HG03196 (cell line): ENCODE data around the gene PTTG1IP.
"Not testable (repeated sequence)": the region's sequence is repeated elsewhere in the genome, so short reads cannot be mapped to it uniquely, and the experiment has no call there.

Experiments used
- ATAC-seq: cut with Tn5 transposase; IDR thresholded peaks from one replicate; pipeline ENCODE4 v1.9.1; 2021; ENCODE audit not compliant: unreplicated experiment

PTTG1IP gene

DNA sequence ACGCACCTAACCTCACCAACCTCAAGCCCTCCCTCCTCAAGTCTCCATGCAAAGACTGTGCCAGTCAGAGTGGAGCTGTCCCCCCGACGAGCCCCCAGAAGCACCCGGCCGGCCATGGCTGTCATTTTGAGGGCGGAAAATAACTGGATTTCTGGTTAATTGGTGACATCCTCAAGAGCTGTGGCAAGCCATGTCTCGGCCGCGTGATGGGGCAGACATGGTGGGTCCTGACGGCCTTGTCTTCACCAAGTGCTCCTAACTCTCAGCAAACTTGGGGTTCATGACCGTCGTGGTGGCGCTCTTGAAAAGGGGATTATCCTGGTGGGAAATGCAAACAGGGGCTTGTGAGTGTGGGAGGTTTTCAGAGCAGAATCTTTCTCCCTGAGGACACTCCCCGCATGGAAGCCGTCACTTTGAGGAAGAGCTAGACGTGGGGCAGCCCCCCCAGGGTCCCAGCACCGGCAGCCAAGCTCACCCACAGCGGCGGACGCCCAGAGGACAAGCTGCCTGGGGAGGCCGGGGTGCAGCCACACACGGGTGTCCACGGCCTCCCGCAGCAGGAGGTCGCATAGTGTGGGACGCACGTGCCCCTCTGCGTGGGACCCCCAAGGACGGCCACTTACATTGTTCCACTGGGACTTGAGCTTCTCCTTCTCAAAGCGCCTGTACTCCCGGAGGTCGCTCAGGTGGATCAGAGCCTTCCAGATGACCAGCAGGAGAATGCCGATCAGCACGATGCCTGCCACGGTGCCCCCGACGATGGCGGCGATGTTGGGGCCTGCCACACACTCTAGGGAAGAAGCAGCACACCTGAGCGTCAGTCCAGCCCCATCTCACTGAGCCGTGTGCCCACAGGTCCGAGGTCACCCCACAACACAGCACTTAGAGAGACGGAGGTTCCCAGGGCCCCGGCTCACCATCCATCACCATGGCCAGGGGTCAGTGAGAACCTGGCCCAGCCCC is 12.9 kb upstream of the PTTG1IP start:
- no peak for ATAC-seq

DNA sequence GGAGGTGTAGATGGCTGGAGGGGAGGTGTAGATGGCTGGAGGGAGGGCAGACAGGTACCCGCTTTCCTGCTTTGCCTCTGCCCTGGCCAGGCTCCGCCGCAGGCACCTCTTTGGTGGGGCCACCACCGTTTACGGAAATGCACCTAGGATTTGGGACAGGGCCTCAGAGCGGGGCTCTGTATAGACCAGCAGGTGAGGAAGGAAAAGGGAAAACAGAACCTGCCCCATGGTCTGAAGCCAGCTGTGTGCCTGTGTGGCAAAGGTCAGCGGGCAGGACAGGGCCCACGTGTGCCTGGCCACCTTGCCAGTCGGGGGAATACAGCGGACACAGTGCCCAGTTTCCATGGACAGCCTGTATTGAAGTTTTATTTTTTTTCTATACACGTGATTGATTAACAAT is 12.1 kb upstream of the PTTG1IP start:
- no peak for ATAC-seq

DNA sequence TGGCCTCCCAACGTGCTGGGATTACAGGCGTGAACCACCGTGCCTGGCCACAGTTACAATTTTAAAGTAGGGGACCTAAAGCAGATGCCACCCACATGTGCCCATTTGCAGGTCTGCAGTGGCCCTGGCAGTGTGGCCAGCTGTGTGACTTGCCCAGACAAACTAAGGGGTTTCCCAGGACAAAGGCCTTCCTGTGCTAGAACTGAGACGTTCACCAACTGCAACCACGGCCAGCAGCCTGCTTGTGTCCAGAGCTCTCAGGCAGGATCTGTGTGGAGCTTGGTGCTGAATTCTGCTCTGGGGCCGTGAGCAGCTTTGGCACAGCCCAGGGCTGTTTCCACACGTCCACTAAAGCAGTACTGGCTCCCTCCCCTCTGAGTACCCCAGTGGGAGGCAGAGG is 10.6 kb upstream of the PTTG1IP start:
- ATAC-seq = no peak

DNA sequence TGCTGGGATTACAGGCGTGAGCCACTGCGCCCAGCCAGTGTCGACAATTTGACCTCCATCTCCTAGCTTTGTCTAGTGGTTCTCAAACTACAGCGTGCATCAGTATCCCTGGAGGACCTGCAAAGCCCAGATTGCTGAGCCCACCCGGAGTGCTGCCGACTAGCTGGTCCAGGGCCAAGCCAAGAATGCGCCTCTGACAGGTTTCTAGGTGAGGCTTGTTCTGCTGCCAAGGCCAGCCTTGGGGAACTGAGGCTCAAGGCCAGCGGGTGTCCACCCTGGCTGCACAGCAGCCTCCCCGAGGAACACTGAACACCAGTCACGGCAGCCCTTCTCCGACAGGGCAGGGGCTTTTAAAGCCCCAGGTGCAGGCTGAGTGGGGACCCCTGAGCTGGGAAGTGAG is 9.8 kb upstream of the PTTG1IP start:
- ATAC-seq = no peak

DNA sequence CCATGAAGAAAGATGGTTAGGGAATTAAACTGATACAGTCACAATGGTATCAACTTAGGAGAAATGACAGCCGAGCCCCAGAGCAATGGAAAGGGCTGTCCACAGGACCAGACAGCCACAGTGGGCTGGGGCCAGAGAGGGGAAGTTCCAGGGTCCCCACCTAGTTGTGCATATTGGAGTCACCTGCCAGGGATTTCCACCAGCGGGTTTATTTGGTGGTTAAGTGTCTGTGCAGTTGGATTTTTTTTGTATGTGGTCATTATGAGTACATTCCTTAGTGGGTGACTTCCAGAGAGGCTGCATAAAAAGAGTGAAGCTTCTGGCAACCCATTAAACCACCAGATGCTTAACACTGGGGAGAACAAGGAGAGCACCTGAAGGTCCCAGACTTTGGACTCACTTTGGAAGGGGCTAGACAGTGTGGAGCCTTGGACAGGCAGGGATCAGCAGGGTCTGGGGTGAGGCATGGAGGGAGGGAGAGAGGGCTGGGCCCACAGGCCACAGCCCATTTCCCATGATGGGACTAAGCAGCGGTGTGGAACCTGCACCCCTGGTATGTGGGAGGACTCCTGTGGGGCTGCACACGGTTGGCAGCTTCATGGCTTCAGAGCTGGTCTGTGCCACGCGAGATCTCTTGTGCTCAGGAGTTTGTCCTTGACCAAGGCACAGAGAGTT is 7.8 kb upstream of the PTTG1IP start:
- ATAC-seq = no peak

DNA sequence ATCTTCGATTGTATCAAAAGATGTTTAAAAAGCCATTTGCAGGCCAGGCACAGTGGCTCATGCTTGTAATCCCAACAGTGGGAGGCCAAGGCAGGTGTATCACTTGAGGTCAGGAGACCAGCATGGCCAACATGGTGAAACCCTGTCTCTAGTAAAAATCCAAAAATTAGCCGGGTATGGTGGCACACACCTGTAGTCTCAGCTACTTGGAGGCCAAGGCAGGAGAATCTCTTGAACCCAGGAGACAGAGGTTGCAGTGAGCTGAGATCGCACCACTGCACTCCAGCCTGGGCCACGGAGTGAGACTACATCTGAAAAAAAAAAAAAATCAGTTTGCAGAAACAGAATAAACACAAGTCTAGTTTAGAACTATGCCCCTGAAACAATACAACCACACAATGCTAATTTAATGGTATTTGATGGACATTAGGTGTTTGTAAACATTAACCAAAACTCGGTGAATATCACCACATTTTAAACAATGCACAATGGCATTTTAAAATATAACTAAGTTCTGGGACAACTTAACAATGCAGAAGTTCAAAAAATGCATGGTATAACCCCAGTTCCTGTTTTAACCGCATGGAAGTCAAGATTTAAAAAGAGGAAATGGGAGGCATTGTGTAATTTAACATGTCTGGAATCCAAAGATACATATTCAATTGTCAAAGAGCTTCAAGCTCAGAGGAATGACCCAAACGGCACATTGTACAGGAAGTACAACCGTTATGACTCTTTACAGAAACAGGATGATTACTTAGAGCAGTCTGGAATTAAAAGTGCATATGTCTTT is 7.1 kb upstream of the PTTG1IP start:
- no peak for ATAC-seq

DNA sequence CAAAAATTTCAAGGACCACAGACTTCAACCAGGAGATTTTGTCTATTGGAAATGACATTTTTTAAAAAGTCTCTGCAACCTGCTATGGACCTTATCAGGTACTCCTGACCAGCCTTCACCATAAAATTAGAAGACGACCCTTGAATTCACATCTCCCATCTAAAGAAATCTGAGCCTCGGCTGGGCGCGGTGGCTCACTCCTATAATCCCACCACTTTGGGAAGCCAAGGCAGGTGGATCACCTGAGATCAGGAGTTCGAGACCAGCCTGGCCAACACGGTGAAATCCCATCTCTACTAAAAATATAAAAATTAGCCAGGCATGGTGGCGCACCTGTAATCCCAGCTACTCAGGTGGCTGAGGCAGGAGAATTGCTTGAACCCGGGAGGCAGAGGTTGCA is 5.7 kb upstream of the PTTG1IP start:
- ATAC-seq = not testable (repeated sequence)

DNA sequence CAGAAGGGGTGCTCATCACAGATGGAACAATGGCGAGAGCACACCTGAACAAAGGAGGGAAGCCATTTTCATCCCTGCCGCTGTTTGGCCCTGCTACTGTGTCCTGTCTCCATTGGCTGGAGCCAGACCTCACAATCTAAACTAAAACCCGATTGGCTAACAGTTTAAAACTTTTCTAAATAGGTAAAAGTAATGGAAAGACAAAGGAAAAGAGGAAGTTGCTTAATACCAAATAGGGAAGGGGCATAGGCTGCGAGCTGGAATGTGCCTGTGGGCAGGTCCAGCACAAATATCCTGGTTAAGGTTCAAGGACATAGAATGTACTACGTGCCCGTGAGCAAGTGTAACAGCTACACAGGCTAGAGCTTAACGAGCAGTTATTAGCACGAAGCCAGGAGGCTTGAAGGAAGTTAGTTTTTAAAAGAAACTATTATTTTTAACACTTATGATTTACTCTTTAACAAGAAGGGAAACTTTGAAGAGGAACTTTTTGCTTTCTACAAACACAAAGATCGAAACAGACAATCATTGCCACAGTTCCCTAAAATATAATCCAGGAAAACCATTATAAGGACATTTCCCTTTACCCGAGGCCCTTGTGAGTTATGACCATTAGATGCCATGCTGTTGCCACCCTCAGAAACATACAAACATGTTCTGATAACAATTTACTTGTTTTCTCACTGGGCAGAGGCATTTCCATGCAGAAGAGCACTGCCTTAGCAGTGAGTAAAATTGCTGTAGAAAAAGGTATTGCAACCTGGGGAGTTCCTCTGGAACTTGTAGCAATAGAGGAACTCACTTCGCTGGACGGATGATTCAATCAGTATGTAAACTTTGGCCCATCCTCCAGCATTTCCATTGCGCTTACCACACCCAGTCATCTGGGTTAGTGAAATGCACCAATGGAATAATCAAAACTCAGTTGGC is 4.8 kb upstream of the PTTG1IP start:
- no peak for ATAC-seq

DNA sequence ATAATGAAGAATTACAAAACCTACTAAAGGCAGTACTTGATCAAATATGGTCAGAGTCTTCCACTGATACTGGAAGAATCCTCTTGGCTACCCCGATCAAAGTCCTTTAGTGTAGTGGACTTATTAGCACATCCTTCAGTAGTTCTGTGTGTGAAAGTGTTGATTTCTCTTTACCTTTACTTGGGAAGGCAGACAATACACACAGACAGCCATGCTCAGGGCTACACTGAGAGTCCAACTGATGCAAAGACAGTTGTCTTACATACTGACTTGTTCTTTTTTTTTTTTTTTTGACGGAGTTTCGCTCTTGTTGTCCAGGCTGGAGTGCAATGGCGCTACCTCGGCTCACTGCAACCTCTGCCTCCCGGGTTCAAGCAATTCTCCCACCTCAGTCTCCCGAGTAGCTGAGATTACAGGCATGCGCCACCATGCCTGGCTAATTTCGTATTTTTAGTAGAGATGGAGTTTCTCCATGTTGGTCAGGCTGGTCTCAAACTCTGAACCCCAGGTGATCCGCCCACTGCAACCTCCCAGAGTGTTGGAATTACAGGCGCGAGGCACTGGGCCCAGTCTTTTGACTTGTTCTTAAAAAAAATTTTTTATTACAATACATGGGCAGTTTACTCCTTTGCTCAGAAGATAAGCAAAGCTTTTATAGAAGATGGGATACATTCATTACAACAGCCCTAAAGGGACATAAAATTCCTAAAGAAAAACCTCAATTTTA is 3.5 kb upstream of the PTTG1IP start:
- no peak for ATAC-seq

DNA sequence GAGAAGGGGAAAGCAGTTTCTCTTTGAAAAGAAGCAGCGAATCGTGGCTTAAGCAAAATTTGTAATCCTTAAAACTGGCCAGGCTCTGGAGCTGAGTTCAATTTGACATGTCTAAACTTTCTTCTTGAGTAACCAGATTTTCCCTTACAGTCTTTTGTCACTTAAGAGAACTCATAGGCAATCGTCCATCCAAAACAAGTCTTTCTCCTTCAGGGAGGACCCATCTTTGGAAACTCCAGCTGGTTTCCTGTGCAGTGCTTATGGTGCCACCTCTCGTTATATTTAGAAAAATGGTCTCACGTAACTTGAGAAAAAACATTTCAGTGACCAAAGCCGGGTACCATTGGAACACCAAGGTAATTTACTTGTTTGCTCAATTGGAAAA is 1.8 kb upstream of the PTTG1IP start:
- ATAC-seq = no peak

DNA sequence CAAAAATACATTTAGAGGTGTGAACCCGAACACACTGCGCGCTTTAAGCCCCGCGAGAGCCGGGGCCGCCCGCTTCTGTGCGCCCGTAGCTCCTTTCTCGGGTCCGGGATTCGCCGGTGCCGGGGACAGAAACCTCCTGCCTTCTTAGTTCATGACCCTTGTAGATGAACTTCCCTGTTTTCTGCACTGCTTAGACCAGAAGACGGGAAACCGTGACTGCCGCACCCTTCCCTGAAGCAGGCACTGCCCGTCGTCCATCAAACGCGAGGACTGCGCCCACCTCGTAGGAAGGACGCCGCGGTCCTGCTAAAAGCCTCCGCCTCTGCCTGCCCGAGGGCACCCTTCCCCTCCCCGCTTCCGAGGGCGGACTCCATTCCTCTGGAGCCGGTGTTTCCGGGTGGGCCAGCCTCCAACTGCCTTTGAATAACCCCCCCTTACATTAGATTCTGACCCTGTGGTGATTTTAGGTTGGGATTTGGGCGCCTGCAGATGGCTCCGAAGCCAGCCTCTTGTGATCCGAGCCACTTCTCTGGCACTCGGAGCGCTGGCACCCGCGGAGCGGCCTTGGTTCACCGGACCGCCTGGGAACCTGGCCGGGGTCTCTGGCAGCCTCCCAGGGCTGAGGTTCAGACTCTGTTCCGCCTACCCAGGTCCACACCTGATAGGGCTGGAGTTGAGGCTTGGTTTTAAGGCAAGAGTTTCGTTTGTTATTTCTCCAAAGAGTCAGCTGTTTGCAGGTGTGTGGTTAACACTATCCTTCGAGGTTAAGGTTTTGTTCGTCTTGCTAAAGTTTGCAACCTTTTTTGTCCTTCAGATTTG is 1.2 kb upstream of the PTTG1IP start:
- ATAC-seq = no peak

DNA sequence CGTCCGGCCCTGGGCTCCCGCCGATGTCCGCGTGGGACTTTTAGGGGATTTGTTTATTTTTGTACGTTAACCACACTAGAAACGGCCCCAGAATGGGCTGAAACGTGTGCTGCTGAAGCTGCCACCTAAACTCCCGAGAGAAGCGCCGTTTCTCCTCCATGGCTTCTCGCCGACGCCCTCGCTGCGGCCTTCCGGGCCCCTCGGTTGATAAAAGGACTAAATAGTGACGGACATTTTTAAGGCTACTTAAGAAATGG is 678 bp upstream of the PTTG1IP start:
- ATAC-seq = peak; percentile 1

DNA sequence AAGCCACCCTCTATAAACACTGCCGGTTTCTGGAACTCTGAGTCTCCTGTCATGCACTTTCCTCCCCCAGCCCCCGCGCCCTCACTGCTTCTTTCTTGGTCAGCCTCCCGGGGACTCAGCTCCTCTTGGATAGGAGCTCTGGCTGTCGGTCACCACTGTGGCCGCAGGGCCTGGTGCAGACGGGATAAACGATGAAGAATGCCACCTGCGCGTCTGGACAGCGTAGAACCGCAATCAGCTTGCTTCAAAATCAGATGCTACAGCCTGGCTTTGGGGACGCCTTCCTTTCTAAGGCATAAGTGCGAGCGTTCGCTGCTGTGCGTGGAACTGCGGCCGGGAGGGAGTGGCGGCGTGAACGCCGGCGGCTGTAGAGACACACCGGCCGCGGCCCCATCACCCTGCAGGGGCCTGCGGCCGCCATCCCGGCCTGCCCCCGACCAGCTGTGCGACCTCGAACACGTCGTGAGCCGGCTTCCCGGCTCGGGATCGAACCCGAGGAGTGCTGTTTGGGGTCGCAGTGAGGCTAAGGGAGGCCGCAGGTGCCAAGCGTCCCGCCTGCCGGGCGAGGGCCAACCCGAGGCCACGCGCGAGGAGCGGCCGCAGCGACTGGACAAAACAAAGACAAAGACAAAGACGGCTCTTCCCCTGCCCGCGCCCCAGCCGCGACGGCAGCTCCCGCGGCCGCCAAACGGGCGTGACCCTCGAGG is 688 bp downstream of the PTTG1IP start:
- no peak for ATAC-seq

DNA sequence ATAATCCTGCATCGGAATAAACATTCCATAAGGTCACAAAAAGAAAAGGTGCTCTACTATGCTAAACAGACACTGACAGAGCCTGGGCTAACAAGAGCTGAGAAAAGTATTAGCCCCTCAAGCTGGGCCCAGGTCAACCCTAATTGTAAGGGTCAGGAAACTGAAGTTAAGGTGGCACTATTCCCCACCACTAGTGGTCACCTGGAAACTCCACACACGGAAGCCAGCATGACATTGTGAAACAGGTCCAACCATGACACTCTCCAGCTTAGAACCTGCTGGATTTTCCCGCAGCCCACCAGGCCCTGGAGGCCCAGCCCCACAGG is 1.2 kb downstream of the PTTG1IP start:
- ATAC-seq = no peak

DNA sequence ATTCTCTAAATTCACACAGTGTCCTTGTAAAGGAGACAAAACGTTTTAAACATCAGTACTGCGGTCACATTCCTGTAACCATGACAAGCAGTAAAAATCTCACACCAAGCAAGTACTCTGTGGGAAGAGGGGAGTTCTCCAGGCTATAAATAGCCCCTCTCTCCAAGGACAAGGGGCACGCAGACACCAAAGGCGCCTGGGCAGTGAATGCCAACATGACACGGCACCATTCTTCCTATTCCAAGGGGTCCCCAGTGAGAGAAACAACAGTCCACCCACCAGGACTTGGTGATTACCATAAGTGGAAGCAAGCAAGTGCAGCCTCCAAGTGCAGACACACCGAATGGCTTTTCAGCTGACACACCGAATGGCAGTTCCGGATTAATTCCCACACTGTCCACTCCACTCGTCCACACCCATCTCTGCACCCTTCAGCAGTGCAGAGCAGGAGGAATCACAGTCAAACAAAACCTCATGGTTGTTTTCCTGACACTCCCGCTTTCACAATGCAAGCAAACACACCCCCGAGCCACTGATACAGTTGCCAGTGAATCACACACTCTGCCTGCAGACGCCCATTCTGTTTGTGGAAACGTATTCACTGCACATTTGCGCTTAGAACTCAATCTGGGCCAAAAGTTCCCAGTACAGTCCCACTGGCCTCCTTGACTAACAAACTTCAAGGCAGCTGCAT is 1.8 kb downstream of the PTTG1IP start:
- ATAC-seq = no peak

DNA sequence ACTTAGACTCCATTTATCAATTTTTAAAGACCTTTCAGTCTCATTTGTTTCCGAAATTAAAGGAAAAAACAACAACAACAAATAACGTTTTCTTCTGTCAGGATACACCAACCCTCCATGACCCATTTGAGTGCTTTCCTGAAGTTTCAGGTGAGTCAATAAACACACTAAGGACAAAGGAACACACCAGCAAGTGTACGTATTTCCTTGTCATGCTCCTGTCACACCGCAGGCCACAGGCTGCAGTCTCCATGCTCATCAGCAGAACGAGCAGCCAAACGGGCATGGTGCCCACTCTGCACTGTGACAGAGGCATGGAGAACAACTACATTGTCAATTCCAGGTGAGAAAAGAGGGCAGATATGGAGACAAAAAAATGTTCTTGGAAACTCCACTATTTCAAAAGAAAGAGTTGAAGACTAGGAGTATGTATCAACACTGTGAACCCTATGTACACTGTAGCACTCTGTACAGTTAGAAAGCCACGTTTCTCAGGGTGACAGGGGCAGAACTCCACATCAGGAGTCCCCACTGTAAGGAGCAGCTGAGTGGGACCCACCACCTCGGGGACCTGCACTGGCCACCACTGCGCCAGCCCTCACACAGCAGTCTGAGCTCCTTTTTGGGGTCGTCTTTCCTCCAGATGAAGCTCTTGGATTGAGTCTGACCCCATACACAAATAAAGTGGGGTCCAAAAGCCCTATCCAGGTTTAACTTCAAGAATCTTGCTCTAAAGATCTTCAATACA is 2.6 kb downstream of the PTTG1IP start:
- ATAC-seq = no peak
